Body of pancreas (tissue), 4 donors: ENCODE measurements around the gene BICRAL.

Experiments
- CTCF ChIP-seq, 7 experiments: fragments of 450-650 bp in 4 of 7; fragments of 200-600 bp in 3 of 7; sonication (generic) in 3 of 7; IDR thresholded peaks; one replicate each; pipeline ENCODE4 v1.5.1; 2016 to 2019; ENCODE audit warnings: antibody characterized with exemption in 7 of 7
- POLR2A ChIP-seq, 3 donors: fragments of 450-650 bp; IDR thresholded peaks; one replicate each; pipeline ENCODE4 v1.6.1; 2016; ENCODE audit warnings: antibody characterized with exemption in 3 of 3, mild to moderate bottlenecking in 2 of 3

GRCh38 chr6:42754759-42755158, 27.1 kb upstream of the BICRAL start:
- TF ChIP-seq CTCF (IDR thresholded peaks at IDR 0.05) (no peak), POLR2A (IDR thresholded peaks at IDR 0.05) (no peak)
